Limb (tissue), 2 donors: ENCODE measurements around the gene ATG5.

Source experiments
- DNase-seq, 2 donors: peaks; one replicate each; pipeline ENCODE4 v3.0.0-alpha.2; 2016; ENCODE audit errors: extremely low spot score in 2 of 2

The ATG5 gene

DNA sequence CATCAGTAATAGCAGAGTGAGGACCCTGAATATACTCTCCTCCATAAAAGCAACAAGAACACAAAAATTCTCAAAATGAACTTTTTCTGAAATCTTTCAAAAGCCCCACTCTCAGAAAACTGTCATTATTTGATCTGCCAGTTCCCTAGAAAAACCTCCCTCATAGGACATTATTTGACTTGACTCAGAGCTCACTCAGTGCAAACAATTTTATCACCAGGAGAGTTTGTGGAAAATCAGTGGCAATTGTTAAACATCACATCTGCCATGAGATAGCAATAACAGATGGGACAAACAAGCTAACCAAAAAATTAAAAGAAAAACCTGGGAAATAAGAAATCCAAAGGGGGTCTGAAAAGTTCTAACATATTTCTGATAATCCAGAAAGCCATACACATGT, 100.0 kb downstream of the ATG5 start:
- DNase-seq: no peak

GRCh38 chr6:106223300-106223930, 102.1 kb downstream of the ATG5 start:
- peak; percentile 43 to 55 for DNase-seq

DNA sequence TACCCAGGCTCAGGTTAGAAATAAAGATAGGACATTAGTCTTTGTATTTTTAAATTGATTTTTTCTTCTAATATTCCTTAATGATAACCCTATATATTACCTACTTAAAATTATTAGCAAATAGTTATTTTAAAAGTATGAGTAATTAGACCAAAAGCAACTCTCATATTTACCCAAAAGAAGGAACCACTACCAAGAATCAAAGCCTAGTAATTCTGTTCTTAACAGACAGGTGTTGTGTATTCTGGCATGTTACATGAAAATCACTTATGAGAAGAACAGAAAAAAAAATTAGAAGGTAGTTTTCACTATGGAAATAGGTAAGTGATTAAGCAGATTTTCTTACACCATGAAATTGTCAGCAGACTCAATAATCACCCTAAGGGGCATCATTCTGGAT, 105.1 kb downstream of the ATG5 start:
- no peak for DNase-seq

GRCh38 chr6:106216527-106216926, 109.0 kb downstream of the ATG5 start:
- DNase-seq: no peak

DNA sequence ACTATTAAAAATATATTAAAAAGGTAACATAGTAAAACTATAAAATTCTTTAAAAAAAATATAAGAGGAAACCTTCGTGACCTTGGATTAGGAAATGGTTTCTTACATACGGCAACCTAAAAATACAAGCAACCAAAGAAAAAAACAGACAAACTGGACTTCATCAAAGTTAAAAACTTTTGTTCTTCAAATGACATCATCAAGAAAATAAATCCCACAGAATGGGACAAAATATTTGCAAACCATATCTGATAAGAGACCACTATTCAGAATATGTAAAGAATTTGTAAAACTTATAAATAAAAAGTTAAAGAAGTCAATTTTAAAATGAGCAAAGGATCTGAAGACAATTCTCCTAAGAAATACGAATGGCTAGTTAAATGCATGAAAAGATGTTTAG, 110.0 kb downstream of the ATG5 start:
- no peak for DNase-seq

DNA sequence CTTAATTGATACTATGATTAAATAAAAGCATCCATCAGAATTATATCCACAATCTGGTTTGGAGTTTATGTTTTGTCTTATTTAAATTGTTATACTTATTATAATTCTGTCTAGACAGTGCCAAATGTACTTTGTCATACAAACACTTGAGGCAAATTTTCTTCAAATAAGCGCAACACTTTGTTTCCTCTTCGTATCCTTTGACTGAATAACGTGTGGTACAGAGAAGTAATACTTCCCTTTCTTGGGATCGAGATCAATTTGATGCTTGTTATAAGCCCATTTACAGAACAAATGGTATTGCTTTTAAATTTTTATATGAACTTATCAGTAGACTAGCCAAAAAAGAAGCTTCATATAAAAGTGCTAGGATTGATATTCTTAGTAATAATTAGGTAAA, 111.0 kb downstream of the ATG5 start:
- DNase-seq: no peak

DNA sequence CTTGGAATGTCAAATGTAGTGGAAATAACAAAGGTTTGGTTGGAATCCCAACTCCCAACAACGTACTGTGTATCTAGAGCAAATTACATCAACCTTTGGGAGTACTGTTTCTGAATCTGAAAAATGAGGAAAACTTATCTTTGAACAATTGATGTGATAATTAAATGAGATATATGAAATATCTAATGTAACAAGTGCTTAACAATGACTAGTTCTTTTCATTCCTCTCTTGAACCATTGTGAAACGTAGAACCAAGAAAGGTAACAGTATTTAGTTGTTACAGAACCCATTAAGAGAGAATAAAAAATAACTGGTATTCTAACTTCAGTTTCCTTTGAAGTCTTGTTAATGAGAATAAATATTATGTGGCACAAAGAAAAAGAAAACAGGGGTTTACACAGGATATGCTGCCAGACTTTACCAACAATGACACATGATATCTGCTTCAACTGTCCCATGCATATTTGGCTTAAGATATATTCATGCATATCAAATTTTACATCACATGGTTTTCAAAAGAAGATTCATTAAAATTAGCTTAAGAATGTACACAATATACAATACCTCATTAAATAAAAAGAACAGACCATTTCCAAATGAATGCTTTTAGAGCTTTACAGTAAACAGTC, 111.8 kb downstream of the ATG5 start:
- DNase-seq: no peak

DNA sequence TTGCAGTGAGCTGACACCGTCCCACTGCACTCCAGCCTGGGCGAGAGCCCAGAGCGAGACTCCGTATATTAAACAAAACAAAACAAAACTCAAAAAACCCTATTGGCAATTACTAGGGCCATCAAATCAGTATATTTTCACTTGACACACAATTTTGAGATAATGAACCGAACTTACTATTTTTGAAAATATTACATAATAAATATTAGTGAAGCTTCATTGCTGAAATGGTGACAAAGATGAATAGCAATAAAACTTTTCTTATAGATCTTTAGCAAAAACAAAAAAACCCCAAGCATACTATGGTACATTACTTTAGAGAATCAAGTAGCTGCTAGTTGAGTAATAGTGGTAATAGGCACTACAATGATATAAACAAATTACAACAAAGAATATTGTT, 113.0 kb downstream of the ATG5 start:
- DNase-seq: no peak

DNA sequence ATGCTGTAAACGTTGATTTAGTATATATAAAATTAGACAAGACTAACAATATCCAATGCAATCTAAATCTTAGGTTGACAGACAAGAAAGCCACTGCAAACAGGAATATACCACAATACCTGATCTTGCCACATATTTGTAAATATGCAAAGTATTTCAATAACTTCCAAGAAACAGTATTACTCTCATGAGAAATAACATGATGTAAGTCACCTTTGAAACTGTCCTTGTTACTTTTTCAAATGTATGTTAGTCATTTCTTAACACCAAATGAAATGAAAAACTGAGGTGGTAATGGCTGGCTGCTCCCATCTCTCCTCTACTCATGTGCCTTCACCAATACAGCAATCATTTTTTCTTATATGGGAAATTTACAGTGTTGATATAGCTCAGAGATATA, 118.7 kb downstream of the ATG5 start:
- DNase-seq: no peak

GRCh38 chr6:106204961-106205360, 120.6 kb downstream of the ATG5 start:
- DNase-seq: no peak

DNA sequence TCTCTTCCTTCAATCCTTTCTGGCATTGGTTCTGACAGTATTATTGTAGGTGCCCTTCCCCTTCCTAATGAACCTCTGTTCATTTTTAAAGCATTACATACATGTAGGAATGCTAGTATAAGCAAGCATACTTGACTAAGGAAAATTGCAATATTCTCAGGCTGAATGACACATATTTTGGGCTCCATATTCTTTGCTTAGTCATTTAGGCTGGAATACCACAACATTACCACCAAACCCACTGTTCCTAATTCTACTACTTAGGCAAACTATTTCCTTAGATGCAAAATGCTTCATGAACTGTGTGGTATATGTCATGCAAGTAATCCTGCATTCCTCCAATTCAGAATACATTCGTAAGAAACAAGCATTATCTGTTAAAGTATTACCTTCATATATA, 125.6 kb downstream of the ATG5 start:
- DNase-seq: no peak

- DNase-seq: no peak
Observed at GRCh38 chr6:106199331-106199730, 126.2 kb downstream of the ATG5 start.

DNA sequence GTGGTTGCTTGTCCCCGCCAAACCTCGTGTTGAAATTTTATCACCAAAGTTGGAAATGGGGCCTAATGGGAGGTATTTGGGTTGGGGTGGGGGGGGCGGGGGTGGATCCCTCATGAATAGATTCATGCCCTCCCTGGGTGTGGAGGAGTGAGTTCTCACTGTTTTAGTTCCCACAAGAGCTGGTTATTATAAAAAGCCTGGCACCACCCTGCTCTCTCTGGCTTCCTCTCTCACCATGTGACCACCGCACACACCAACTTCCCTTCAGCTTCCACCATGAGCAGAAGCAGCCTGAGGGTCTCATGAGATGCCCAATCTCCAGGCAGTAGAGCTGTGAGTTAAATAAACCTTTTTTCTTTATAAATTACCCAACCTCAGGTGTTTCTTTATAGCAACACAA, 128.1 kb downstream of the ATG5 start:
- DNase-seq: no peak

DNA sequence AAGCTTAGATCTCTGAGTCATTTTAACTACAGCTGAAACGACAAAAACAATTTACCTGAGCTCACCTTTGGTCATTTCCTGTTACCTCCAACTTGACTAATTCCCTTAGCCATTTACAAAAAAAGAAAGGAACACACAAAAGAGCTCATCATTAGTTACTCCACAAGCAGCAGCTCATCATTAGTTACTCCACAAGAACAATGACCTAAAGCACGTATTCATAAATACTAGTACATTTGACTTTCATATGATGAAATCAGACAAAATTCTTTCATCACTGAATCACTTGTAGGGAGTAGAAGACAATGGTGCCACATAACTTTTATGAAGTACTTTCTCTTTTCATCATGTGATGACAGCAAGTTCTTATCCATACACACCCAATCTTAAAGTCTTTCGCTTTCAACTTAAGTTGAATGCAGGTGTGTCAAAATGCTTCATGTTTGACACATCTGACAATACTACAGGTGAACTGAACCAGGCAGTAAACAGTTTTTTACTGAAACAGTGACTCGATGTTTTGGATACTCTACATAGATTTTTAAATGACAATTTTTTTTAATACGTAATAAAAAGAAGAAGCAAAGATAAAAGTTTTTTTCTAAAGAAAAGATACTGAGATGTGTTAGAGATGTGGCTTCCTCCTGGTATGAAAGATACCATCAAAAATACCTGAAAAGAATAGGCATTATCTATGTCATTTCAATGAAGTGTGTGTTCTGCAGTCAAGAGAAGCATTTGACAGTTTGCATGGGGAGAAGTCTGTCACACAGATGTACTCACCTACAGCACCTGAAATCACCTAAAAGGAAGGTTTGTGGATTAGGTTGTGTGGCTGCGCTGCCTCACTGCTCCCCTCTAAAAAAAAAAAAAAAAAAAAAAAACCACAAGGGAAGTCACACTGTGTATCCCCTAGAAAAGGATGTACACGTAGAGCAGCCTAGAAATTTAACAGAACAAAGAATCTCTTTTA, 130.3 kb downstream of the ATG5 start:
- DNase-seq: no peak

DNA sequence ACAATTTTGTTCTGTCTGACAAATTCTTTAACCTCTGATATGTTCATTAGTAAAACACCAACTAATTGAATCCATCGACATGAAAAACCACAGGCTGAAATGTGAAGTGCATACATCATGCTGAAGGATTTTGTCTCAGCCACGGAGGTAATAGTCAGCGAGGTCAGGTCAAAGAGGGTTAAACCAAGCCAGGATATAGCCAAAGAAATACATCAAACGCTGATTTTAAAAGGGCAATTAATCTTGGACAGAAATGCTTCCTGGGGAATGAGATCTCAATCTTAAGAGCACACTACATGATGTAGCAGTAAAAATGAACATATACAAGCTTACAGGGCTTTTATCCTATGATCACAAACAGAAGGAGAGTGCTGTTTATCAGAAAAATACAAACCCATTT, 132.7 kb downstream of the ATG5 start:
- no peak for DNase-seq

DNA sequence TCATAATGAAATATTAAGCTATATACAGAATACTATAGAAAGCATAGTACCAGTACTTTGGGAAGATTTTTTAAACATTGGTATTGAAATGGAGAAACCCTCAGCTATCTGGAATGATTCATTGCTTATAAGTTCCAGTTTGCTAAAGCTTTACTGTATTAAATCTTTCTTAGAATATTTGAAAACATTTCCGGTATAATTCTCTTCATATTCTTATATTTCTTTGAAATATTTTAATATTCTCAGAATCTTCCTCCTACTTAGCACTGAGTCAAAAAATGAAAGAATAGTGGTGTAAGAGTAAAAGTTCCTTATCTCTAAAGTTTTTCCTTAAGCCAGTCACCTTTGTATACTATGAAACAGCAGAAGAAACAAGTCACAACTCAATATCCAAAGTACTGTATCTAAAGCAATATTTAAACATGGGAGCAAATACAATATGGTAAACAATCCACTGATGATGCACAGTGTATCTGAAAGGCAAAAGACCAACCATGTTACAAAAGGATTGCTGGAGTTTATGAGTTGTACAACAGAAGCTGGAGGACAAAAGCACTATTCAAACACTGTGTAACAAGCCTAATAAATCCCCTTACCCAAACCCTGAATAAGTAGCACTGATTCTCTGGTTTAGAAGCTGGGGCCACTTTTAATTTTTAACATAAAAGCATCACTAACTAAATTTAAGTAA, 137.3 kb downstream of the ATG5 start:
- DNase-seq: no peak

DNA sequence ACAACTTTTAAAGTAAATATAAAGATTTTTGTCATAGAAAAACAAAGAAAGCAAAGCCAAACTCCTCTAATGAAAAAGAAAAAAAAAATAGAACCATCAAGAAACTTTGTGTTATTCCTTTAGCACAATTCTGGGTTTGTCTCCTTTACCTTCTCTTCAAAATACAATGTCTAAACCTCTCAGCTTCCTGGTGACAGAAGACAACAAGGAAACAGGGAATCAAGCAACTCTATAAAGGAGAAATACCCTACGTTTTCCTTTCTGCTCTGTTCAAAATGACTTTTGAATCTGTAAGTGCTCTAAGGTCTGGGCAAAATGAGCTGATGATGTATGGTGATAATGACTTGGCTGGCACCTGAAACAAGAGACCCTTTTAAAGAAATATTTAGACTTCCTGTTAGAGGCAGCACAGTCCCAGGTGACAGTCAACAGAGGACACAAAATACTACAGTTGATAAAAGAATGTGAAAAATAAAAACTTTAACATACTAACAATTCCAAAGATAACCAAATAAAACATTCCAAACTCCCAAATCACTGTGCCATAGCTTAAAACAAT, 138.1 kb downstream of the ATG5 start:
- no peak for DNase-seq

- no peak for DNase-seq
Observed at GRCh38 chr6:106186714-106187113, 138.8 kb downstream of the ATG5 start.

GRCh38 chr6:106186172-106186571, 139.4 kb downstream of the ATG5 start:
- DNase-seq: no peak

GRCh38 chr6:106185615-106186014, 139.9 kb downstream of the ATG5 start:
- no peak for DNase-seq

GRCh38 chr6:106184629-106185028, 140.9 kb downstream of the ATG5 start:
- DNase-seq: no peak

- DNase-seq: no peak
Observed at GRCh38 chr6:106183430-106183829, 142.1 kb downstream of the ATG5 start.
